A673 (cell line): ENCODE data around the gene TBCE. TPM values are rescaled to one million over a fixed set of nuclear protein-coding genes. Genes with fewer than 3 reads are reported as not detected.

Experiments used
- BruUV-seq: library from RNA; stranded (reverse); fragments of 400-500 nt; replicated peaks from 2 replicates; lab custom pipeline; 2021; lab: Mats Ljungman, UMichigan
- CTCF ChIA-PET: fragments of 300-600 bp; sonication (Branson Sonifier 250); formaldehyde crosslinking; loops from one replicate; lab custom pipeline; 2022; ENCODE audit warnings: antibody characterized with exemption; lab: Charles Lee
- POLR2A ChIA-PET: fragments of 300-600 bp; sonication (Branson Sonifier 250); formaldehyde crosslinking; loops from one replicate; lab custom pipeline; 2022; ENCODE audit warnings: antibody characterized with exemption; ENCODE audit not compliant: low non-redundant PET; lab: Charles Lee
- DNase-seq: peaks from one replicate; pipeline ENCODE4 v3.0.0-alpha.2; 2015; ENCODE audit warnings: low spot score
- H3K27ac ChIP-seq: fragments of 200-600 bp; sonication (generic); 2 replicates; pipeline ENCODE4 v1.5.1; 2016; ENCODE audit warnings: mixed run types, low read depth, mild to moderate bottlenecking, mixed read lengths, antibody characterized with exemption, low read length; ENCODE audit not compliant: poor library complexity, severe bottlenecking
- H3K27me3 ChIP-seq: fragments of 200-600 bp; sonication (generic); replicated peaks from 2 replicates; pipeline ENCODE4 v1.6.1; 2017; ENCODE audit warnings: mixed run types, low read depth, mild to moderate bottlenecking, mixed read lengths, antibody characterized with exemption, low read length; ENCODE audit not compliant: insufficient read depth, poor library complexity
- H3K36me3 ChIP-seq: fragments of 200-600 bp; sonication (generic); 2 replicates; pipeline ENCODE4 v1.6.1; 2016; ENCODE audit warnings: mixed run types, mild to moderate bottlenecking, mixed read lengths, antibody characterized with exemption, low read length; ENCODE audit not compliant: insufficient read depth, poor library complexity, severe bottlenecking
- H3K4me1 ChIP-seq: fragments of 200-600 bp; sonication (generic); 2 replicates; pipeline ENCODE4 v1.6.1; 2017; ENCODE audit warnings: mixed run types, mild to moderate bottlenecking, mixed read lengths, antibody characterized with exemption, low read length; ENCODE audit not compliant: insufficient read depth, poor library complexity, severe bottlenecking
- H3K4me3 ChIP-seq: fragments of 200-600 bp; sonication (generic); 2 replicates; pipeline ENCODE4 v1.5.1; 2016; ENCODE audit warnings: low read depth, mixed run types, mild to moderate bottlenecking, mixed read lengths, low read length; ENCODE audit not compliant: poor library complexity, severe bottlenecking
- H3K9me3 ChIP-seq: fragments of 200-600 bp; sonication (generic); 2 replicates; pipeline ENCODE4 v1.6.1; 2016; ENCODE audit warnings: mixed run types, low read depth, mild to moderate bottlenecking, mixed read lengths, antibody characterized with exemption, low read length; ENCODE audit not compliant: poor library complexity, severe bottlenecking
- CTCF ChIP-seq: fragments of 300-800, 200-600 bp; sonication (generic); conservative IDR thresholded peaks from 2 replicates; pipeline ENCODE4 v1.5.1; 2017; ENCODE audit warnings: low read depth, mild to moderate bottlenecking, antibody characterized with exemption, low read length, moderate library complexity, mixed read lengths
- EZH2 ChIP-seq: fragments of 200-600 bp; sonication (generic); IDR thresholded peaks from 2 replicates; pipeline ENCODE4 v1.6.1; 2017; ENCODE audit warnings: borderline replicate concordance, low read depth, mild to moderate bottlenecking, mixed read lengths, antibody characterized with exemption, low read length; ENCODE audit not compliant: poor library complexity, severe bottlenecking
- intact Hi-C: fragments of 100-400 bp; cut with micrococcal nuclease; formaldehyde crosslinking; loops from one replicate; pipeline ENCODE4 v1.10.0; 2022; ENCODE audit not compliant: unreplicated experiment
- total RNA-seq: library from RNA; stranded (reverse); gene quantifications from 2 replicates; pipeline ENCODE4 v1.2.3, GENCODE V29; 2021

The TBCE gene
- total RNA-seq, 1 experiment from 2014 or later = 26.3 TPM

- no peak for DNase-seq
- H3K9me3 ChIP-seq = no peaks in the 10 kb centered on the region
- TF ChIP-seq EZH2 = no peak
- TF ChIP-seq CTCF = no peak
- intact Hi-C loops = loop anchor here (10.0 kb wide), 1 partner anchor 71 kb away; no protein-coding TSS in a partner anchor
- no peaks in the 10 kb centered on the region for H3K36me3 ChIP-seq
- H3K4me1 ChIP-seq = peaks cover 5% of the 10 kb centered on the region
- CTCF ChIA-PET = no interaction called here
- H3K4me3 ChIP-seq = peak overlapping the region; percentile 83
- H3K27ac ChIP-seq = peak overlapping the region; percentile 86
- H3K27me3 ChIP-seq = no peaks in the 10 kb centered on the region
- POLR2A ChIA-PET = no interaction called here
- BruUV-seq = TSS peak; percentile 43
Measured at GRCh38 chr1:235325854-235326253, 41.4 kb upstream of the TBCE start.

- no peak for TF ChIP-seq EZH2
- no peak for TF ChIP-seq CTCF
- H3K4me3 ChIP-seq = peak overlapping the region; percentile 83
- H3K27ac ChIP-seq = peak overlapping the region; percentile 86
- H3K36me3 ChIP-seq = no peaks in the 10 kb centered on the region
- no peaks in the 10 kb centered on the region for H3K27me3 ChIP-seq
- DNase-seq = peak; percentile 10
- intact Hi-C loops = loop anchor here (10.0 kb wide), 1 partner anchor 72 kb away; no protein-coding TSS in a partner anchor
- CTCF ChIA-PET = no interaction called here
- POLR2A ChIA-PET = no interaction called here
- peaks cover 13% of the 10 kb centered on the region for H3K4me1 ChIP-seq
- no peaks in the 10 kb centered on the region for H3K9me3 ChIP-seq
- BruUV-seq = no TSS peak
Measured at GRCh38 chr1:235326719-235327558, 40.3 kb upstream of the TBCE start.

- ChIA-PET POLR2A (no interaction called here), CTCF (interaction anchor here (0.7 kb wide), 1 partner anchor 74 kb away, joined by 4 read pairs; no protein-coding TSS in a partner anchor)
- Histone ChIP-seq H3K4me1 (peaks cover 13% of the 10 kb centered on the region), H3K4me3 (peak within 1 kb of the TSS; percentile 83), H3K36me3 (no peaks in the 10 kb centered on the region), H3K9me3 (no peaks in the 10 kb centered on the region), H3K27me3 (no peaks in the 10 kb centered on the region), H3K27ac (peak within 1 kb of the TSS; percentile 92)
- intact Hi-C loops = loop anchor here (10.0 kb wide), 1 partner anchor 73 kb away; no protein-coding TSS in a partner anchor
- TF ChIP-seq EZH2 (no peak), CTCF (no peak)
- no TSS peak for BruUV-seq
- no peak for DNase-seq
Measured at GRCh38 chr1:235327559-235328270, 39.5 kb upstream of the TBCE start, which contains the start of gene ARID4B. ARID4B (minus strand) TSS chr1:235328179; CDS start chr1:235326919, 1,260 bp downstream.
